IMR-90 (cell line): ENCODE measurements around the gene SLC35E4. TPM values are rescaled to one million over a fixed set of nuclear protein-coding genes. Genes with fewer than 3 reads are reported as not detected.

ENCODE experiments used
- ATAC-seq: fragments of 200-7000 bp; cut with Tn5 transposase; 2 replicates; pipeline ENCODE4 v1.9.1; 2020; ENCODE audit warnings: low read depth, mild to moderate bottlenecking, moderate library complexity
- BruUV-seq: library from RNA; stranded (reverse); fragments of 400-500 nt; replicated peaks from 2 replicates; lab custom pipeline; 2021; lab: Mats Ljungman, UMichigan
- CTCF ChIA-PET: fragments of 300-600 bp; formaldehyde crosslinking; extraction: SDS; loops from one replicate; lab custom pipeline; 2021; ENCODE audit warnings: antibody characterized with exemption; lab: Yijun Ruan, JAX
- POLR2A ChIA-PET: fragments of 300-600 bp; sonication (Branson Sonifier 250); formaldehyde crosslinking; loops from one replicate; lab custom pipeline; 2022; ENCODE audit warnings: antibody characterized with exemption; ENCODE audit not compliant: unreplicated experiment; lab: Charles Lee
- DNase-seq: peaks from one replicate; pipeline ENCODE4 v3.0.0; 2013
- H2AFZ ChIP-seq: replicated peaks from 2 replicates; pipeline ENCODE3; 2013; ENCODE audit warnings: low read length, mild to moderate bottlenecking; ENCODE audit not compliant: poor library complexity
- H2AK5ac ChIP-seq: 2 replicates; pipeline ENCODE4 v1.6.1; 2013; ENCODE audit warnings: low read depth, low read length, inconsistent platforms
- H2AK9ac ChIP-seq: replicated peaks from 2 replicates; pipeline ENCODE3; 2013; ENCODE audit warnings: mild to moderate bottlenecking, low read depth, low read length, moderate library complexity; ENCODE audit not compliant: poor library complexity
- H2BK120ac ChIP-seq: 2 replicates; pipeline ENCODE4 v1.6.1; 2013; ENCODE audit warnings: low read depth, low read length, inconsistent platforms
- H2BK15ac ChIP-seq: 3 replicates; pipeline ENCODE4 v1.6.1; 2013; ENCODE audit warnings: low read depth, low read length, inconsistent platforms
- H2BK20ac ChIP-seq: 2 replicates; pipeline ENCODE4 v1.6.1; 2013; ENCODE audit warnings: low read depth, mild to moderate bottlenecking, inconsistent platforms, low read length, moderate library complexity
- H2BK5ac ChIP-seq: 2 replicates; pipeline ENCODE4 v1.6.1; 2013; ENCODE audit warnings: mild to moderate bottlenecking, low read depth, low read length, inconsistent platforms; ENCODE audit not compliant: poor library complexity, severe bottlenecking
- H3K14ac ChIP-seq: replicated peaks from 2 replicates; pipeline ENCODE4 v1.6.1; 2013; ENCODE audit warnings: low read depth, low read length, inconsistent platforms
- H3K18ac ChIP-seq: 2 replicates; pipeline ENCODE4 v1.6.1; 2013; ENCODE audit warnings: low read depth, low read length, control low read depth
- H3K23ac ChIP-seq: 2 replicates; pipeline ENCODE4 v1.6.1; 2013; ENCODE audit warnings: low read depth, low read length, inconsistent platforms
- H3K27ac ChIP-seq: 2 replicates; pipeline ENCODE4 v1.5.1; 2013; ENCODE audit warnings: mild to moderate bottlenecking, control low read depth, low read length; ENCODE audit not compliant: insufficient read depth
- H3K27me3 ChIP-seq: 2 replicates; pipeline ENCODE4 v1.6.1; 2013; ENCODE audit warnings: low read length; ENCODE audit not compliant: control insufficient read depth, insufficient read depth
- H3K36me3 ChIP-seq: 2 replicates; pipeline ENCODE4 v1.6.1; 2013; ENCODE audit warnings: low read length, mixed read lengths; ENCODE audit not compliant: control insufficient read depth, insufficient read depth
- H3K4ac ChIP-seq: 2 replicates; pipeline ENCODE4 v1.6.1; 2013; ENCODE audit warnings: low read depth, low read length, inconsistent platforms
- H3K4me1 ChIP-seq: 2 replicates; pipeline ENCODE4 v1.6.1; 2013; ENCODE audit warnings: low read length, mixed read lengths; ENCODE audit not compliant: control insufficient read depth, insufficient read depth
- H3K4me2 ChIP-seq: 2 replicates; pipeline ENCODE4 v1.6.1; 2013; ENCODE audit warnings: low read depth, mild to moderate bottlenecking, control low read depth, low read length, moderate library complexity
- H3K4me3 ChIP-seq: 2 replicates; pipeline ENCODE4 v1.5.1; 2013; ENCODE audit warnings: low read depth, mild to moderate bottlenecking, control low read depth, low read length, moderate library complexity; ENCODE audit not compliant: insufficient read depth
- H3K56ac ChIP-seq: 2 replicates; pipeline ENCODE4 v1.6.1; 2013; ENCODE audit warnings: low read length, inconsistent platforms; ENCODE audit not compliant: insufficient read depth; ENCODE audit errors: extremely low read depth
- H3K79me1 ChIP-seq, 2 experiments: 2 replicates each; pipeline ENCODE4 v1.6.1; 2013; ENCODE audit warnings: low read length in 2 of 2, inconsistent platforms in 1 of 2, low read depth in 1 of 2
- H3K9ac ChIP-seq: 2 replicates; pipeline ENCODE4 v1.6.1; 2013; ENCODE audit warnings: low read depth, low read length, control low read depth
- H3K9me1 ChIP-seq: 2 replicates; pipeline ENCODE4 v1.6.1; 2013; ENCODE audit warnings: low read length, inconsistent platforms; ENCODE audit not compliant: insufficient read depth
- H3K9me3 ChIP-seq: 2 replicates; pipeline ENCODE4 v1.6.1; 2013; ENCODE audit warnings: low read length; ENCODE audit not compliant: control insufficient read depth, insufficient read depth
- H4K20me1 ChIP-seq: 2 replicates; pipeline ENCODE4 v1.6.1; 2013; ENCODE audit warnings: low read length, inconsistent platforms; ENCODE audit not compliant: insufficient read depth
- H4K5ac ChIP-seq: 2 replicates; pipeline ENCODE4 v1.6.1; 2013; ENCODE audit warnings: mild to moderate bottlenecking, low read depth, low read length, control low read depth
- H4K8ac ChIP-seq, 2 experiments: 2 replicates each; pipeline ENCODE4 v1.6.1; 2013; ENCODE audit warnings: low read depth in 2 of 2, low read length in 2 of 2, control low read depth in 1 of 2, inconsistent platforms in 1 of 2
- H4K91ac ChIP-seq: 2 replicates; pipeline ENCODE4 v1.6.1; 2013; ENCODE audit warnings: low read depth, low read length, inconsistent platforms; ENCODE audit not compliant: insufficient read depth
- BHLHE40 ChIP-seq: fragments of 150-350 bp; IDR thresholded peaks from 2 replicates; pipeline ENCODE4 v1.6.1; 2016; ENCODE audit warnings: mild to moderate bottlenecking, low read depth, low read length
- FOS ChIP-seq: fragments of 150-350 bp; IDR thresholded peaks from 2 replicates; pipeline ENCODE4 v1.6.1; 2016; ENCODE audit warnings: low read depth, low read length
- RAD21 ChIP-seq: IDR thresholded peaks from 2 replicates; pipeline ENCODE4 v1.6.1; 2012; ENCODE audit warnings: low read length, improper control_type of control experiment
- WGBS, 2 experiments: methylation state at CpG; one replicate each; pipeline versions ENCODE4 v1.1.5 to v1.1.7; 2013; ENCODE audit warnings: missing lambda C conversion rate in 2 of 2; ENCODE audit not compliant: insufficient read length in 1 of 2; ENCODE audit errors: extremely low coverage in 2 of 2; 5-methylcytosine and 5-hydroxymethylcytosine counted together
- dilution Hi-C: fragments of 300-500 bp; cut with HindIII; formaldehyde crosslinking; loops from one replicate; pipeline ENCODE4 v1.14.3; 2018; ENCODE audit warnings: low sequenced_read_pairs; ENCODE audit not compliant: unreplicated experiment
- in situ Hi-C: fragments of 300-500 bp; cut with MboI; formaldehyde crosslinking; loops from 3 replicates; pipeline ENCODE4 v1.14.3; 2019; ENCODE audit warnings: low sequenced_read_pairs, inconsistent platforms, mixed read lengths
- intact Hi-C: fragments of 100-400 bp; cut with micrococcal nuclease; formaldehyde crosslinking; loops from 2 replicates; pipeline ENCODE4 v1.10.0; 2022
- polyA plus RNA-seq, 3 experiments: library from polyadenylated mRNA; depleted of rRNA; stranded (reverse); fragments of >200 nt; gene quantifications; 2 replicates each; pipeline ENCODE4 v1.2.3, GENCODE V29; 2012; ENCODE audit warnings: low replicate concordance in 1 of 3
- total RNA-seq: library from RNA; depleted of rRNA; stranded (reverse); fragments of >200 nt; gene quantifications from 2 replicates; pipeline ENCODE4 v1.2.3, GENCODE V29; 2012

The SLC35E4 gene
- total and polyA plus RNA-seq, 2 of the 4 experiments (the other 2 are of a cell fraction), result 5.7 to 6.8 TPM

- H3K9ac ChIP-seq, result no peak overlapping the region
- no peaks in the 10 kb centered on the region for H3K79me1 ChIP-seq
- ATAC-seq (no peak), DNase-seq (no peak)
- H2BK20ac ChIP-seq, result no peak overlapping the region
- H2AK5ac ChIP-seq, result no peak overlapping the region
- no peak overlapping the region for H2BK15ac ChIP-seq
- dilution Hi-C loops (no loop called here), intact Hi-C loops (no loop called here), in situ Hi-C loops (no loop called here)
- H4K8ac ChIP-seq, result no peak overlapping the region
- BruUV-seq, result no TSS peak
- no peak overlapping the region for H3K56ac ChIP-seq
- no peak overlapping the region for H2AFZ ChIP-seq
- no peak overlapping the region for H3K4me2 ChIP-seq
- H4K5ac ChIP-seq, result no peak overlapping the region
- no peaks in the 10 kb centered on the region for H4K20me1 ChIP-seq
- H3K18ac ChIP-seq, result no peak overlapping the region
- H2BK120ac ChIP-seq, result no peak overlapping the region
- H3K14ac ChIP-seq, result no peak overlapping the region
- H3K9me3 ChIP-seq, result no peaks in the 10 kb centered on the region
- H3K9me1 ChIP-seq, result no peaks in the 10 kb centered on the region
- no peaks in the 10 kb centered on the region for H3K36me3 ChIP-seq
- H4K91ac ChIP-seq, result no peak overlapping the region
- H3K27ac ChIP-seq, result no peak overlapping the region
- TF ChIP-seq FOS (no peak), BHLHE40 (no peak), RAD21 (no peak)
- WGBS, 2 experiments, result no CpG with 5 or more reads among the region's 1 CpG
- no peak overlapping the region for H3K4me3 ChIP-seq
- H3K4ac ChIP-seq, result no peak overlapping the region
- CTCF ChIA-PET, result no interaction called here
- POLR2A ChIA-PET, result no interaction called here
- H3K23ac ChIP-seq, result no peak overlapping the region
- no peak overlapping the region for H2AK9ac ChIP-seq
- H3K27me3 ChIP-seq, result peaks cover 14% of the 10 kb centered on the region
- H3K4me1 ChIP-seq, result no peaks in the 10 kb centered on the region
- no peak overlapping the region for H2BK5ac ChIP-seq
Observed at GRCh38 chr22:30680991-30681770, 45.6 kb downstream of the SLC35E4 start.
